OCI-M2 (cell line): ENCODE results near the gene MRPL38.
A peak's percentile ranks its signal among the peaks of the same experiment; 100 is the strongest.
"Not testable (repeated sequence)": the region's sequence is repeated elsewhere in the genome, so short reads cannot be mapped to it uniquely, and the experiment has no call there.

Experiments
- DNase-seq: peaks from one replicate; lab custom pipeline; 2025; ENCODE audit not compliant: unreplicated experiment; lab: John Stamatoyannopoulos, UW

MRPL38 gene

GRCh38 chr17:75855310-75856061 is 49.2 kb downstream of the MRPL38 start, which contains the start of gene WBP2:
Gene WBP2, minus strand, starts transcription at chr17:75855335. Its CDS starts 38 bp downstream, at chr17:75855297.
- DNase-seq = peak; percentile 90

GRCh38 chr17:75854881-75855309 is 49.8 kb downstream of the MRPL38 start:
- no peak for DNase-seq

- DNase-seq = no peak
Observed at GRCh38 chr17:75854101-75854748, 50.5 kb downstream of the MRPL38 start.

- no peak for DNase-seq
Observed at GRCh38 chr17:75853433-75853832, 51.3 kb downstream of the MRPL38 start.

- DNase-seq = not testable (repeated sequence)
Observed at GRCh38 chr17:75851693-75851991, 53.0 kb downstream of the MRPL38 start.

GRCh38 chr17:75850928-75851692 is 53.6 kb downstream of the MRPL38 start:
- no peak for DNase-seq

- no peak for DNase-seq
Observed at GRCh38 chr17:75849724-75850123, 55.0 kb downstream of the MRPL38 start.

GRCh38 chr17:75849279-75849646 is 55.4 kb downstream of the MRPL38 start:
- no peak for DNase-seq
